ENCODE measurements around the gene S1PR1.

- TF ChIP-seq, protein P1, sequence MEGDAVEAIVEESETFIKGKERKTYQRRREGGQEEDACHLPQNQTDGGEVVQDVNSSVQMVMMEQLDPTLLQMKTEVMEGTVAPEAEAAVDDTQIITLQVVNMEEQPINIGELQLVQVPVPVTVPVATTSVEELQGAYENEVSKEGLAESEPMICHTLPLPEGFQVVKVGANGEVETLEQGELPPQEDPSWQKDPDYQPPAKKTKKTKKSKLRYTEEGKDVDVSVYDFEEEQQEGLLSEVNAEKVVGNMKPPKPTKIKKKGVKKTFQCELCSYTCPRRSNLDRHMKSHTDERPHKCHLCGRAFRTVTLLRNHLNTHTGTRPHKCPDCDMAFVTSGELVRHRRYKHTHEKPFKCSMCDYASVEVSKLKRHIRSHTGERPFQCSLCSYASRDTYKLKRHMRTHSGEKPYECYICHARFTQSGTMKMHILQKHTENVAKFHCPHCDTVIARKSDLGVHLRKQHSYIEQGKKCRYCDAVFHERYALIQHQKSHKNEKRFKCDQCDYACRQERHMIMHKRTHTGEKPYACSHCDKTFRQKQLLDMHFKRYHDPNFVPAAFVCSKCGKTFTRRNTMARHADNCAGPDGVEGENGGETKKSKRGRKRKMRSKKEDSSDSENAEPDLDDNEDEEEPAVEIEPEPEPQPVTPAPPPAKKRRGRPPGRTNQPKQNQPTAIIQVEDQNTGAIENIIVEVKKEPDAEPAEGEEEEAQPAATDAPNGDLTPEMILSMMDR (IDR thresholded peaks at IDR 0.05), result peak; percentile 80 to 88
- no peak for TF ChIP-seq POLR2A (IDR thresholded peaks at IDR 0.05)
Measured at GRCh38 chr1:101288491-101288944, 51.7 kb downstream of the S1PR1 start.

All from suprapubic skin (tissue), 3 donors.